ENCODE data around the gene SLC22A3. TPM values are rescaled to one million over a fixed set of nuclear protein-coding genes. Genes with fewer than 3 reads are reported as not detected.
"Not testable (repeated sequence)": the region's sequence is repeated elsewhere in the genome, so short reads cannot be mapped to it uniquely, and the experiment has no call there.

SLC22A3 gene
- total RNA-seq, 2 donors from 2014 or later: not detected

DNA sequence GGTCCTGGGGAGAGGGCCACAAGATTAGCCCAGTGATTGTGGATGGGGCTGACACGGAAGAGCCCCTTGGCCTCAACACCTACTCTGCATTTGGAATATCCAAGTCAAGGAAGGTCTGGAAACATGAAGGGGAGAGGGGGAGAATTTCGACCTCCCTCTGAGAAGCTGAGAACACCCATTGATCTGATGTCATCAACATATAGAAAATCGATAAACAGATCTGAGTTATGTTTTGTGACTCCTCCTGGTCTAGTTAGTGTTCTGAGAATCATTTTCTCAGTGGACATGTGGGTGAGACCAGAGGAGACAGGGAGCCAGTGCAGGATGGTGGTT is 108.0 kb downstream of the SLC22A3 start:
- H3K9me3 ChIP-seq (ENCODE audit: control insufficient read depth, low read length, poor library complexity, severe bottlenecking): no peaks in the 10 kb centered on the region
- DNase-seq: no peak
- peaks cover 23% of the 10 kb centered on the region for H3K4me1 Mint-ChIP-seq
- no peak overlapping the region for H3K4me3 Mint-ChIP-seq
- no peak for ATAC-seq
- H3K27ac Mint-ChIP-seq: no peak overlapping the region
- H3K36me3 Mint-ChIP-seq (ENCODE audit: low read depth): no peaks in the 10 kb centered on the region
- no peaks in the 10 kb centered on the region for H3K27me3 Mint-ChIP-seq

- no peak overlapping the region for H3K4me3 Mint-ChIP-seq
- no peak for DNase-seq
- H3K9me3 ChIP-seq (ENCODE audit: control insufficient read depth, low read length, poor library complexity, severe bottlenecking): no peaks in the 10 kb centered on the region
- no peaks in the 10 kb centered on the region for H3K27me3 Mint-ChIP-seq
- H3K27ac Mint-ChIP-seq: peak overlapping the region; percentile 51
- H3K36me3 Mint-ChIP-seq (ENCODE audit: low read depth): no peaks in the 10 kb centered on the region
- peaks cover 34% of the 10 kb centered on the region for H3K4me1 Mint-ChIP-seq
- no peak for ATAC-seq
These were observed 109.6 kb downstream of the SLC22A3 start for GRCh38 chr6:160457823-160458222.

- Mint-ChIP-seq H3K4me3 (peak overlapping the region; percentile 78), H3K27ac (no peak overlapping the region), H3K36me3 (ENCODE audit: low read depth) (no peaks in the 10 kb centered on the region), H3K4me1 (peaks cover 41% of the 10 kb centered on the region), H3K27me3 (no peaks in the 10 kb centered on the region)
- DNase-seq (no peak), ATAC-seq (no peak)
- H3K9me3 ChIP-seq (ENCODE audit: control insufficient read depth, low read length, poor library complexity, severe bottlenecking): no peaks in the 10 kb centered on the region
These were observed 113.5 kb downstream of the SLC22A3 start for GRCh38 chr6:160461641-160462040.

GRCh38 chr6:160462116-160462515 is 113.9 kb downstream of the SLC22A3 start:
- no peak overlapping the region for H3K27ac Mint-ChIP-seq

GRCh38 chr6:160462551-160463109 is 114.5 kb downstream of the SLC22A3 start:
- Mint-ChIP-seq H3K36me3 (ENCODE audit: low read depth) (no peaks in the 10 kb centered on the region), H3K27me3 (no peaks in the 10 kb centered on the region), H3K4me3 (peak overlapping the region; percentile 79), H3K27ac (peak overlapping the region; percentile 9), H3K4me1 (peaks cover 40% of the 10 kb centered on the region)
- DNase-seq (peak in 1 of 3 donors; percentile 12), ATAC-seq (peak; percentile 98)
- H3K9me3 ChIP-seq (ENCODE audit: control insufficient read depth, low read length, poor library complexity, severe bottlenecking): no peaks in the 10 kb centered on the region

More at GRCh38 chr6:160462116-160462515, 113.9 kb downstream of the SLC22A3 start:
- Mint-ChIP-seq H3K27me3 (no peaks in the 10 kb centered on the region), H3K4me3 (peak overlapping the region; percentile 78), H3K36me3 (ENCODE audit: low read depth) (no peaks in the 10 kb centered on the region), H3K4me1 (peaks cover 41% of the 10 kb centered on the region)
- DNase-seq: no peak
- ATAC-seq: peak; percentile 20
- H3K9me3 ChIP-seq (ENCODE audit: control insufficient read depth, low read length, poor library complexity, severe bottlenecking): no peaks in the 10 kb centered on the region

DNA sequence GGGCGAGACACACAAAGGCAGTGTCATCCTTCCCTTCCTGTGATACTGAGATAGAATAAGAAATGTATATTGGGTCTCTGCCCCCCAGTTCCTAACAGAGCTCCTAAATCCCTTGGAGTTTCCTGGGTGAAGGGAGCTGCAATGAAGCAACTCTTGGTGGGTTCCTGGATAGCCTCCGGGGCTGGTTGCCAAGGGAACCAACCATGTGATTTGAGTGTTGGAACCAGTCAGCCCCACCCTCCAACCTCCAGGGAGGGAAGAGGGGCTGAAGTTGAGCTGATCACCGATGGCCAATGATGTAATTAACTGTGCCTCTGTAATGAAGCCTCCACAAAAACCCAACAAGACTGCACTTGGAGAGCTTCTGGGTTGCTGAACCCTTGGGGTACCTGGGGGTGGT is 116.6 kb downstream of the SLC22A3 start:
- Mint-ChIP-seq H3K4me1 (peaks cover 28% of the 10 kb centered on the region), H3K27ac (no peak overlapping the region), H3K36me3 (ENCODE audit: low read depth) (no peaks in the 10 kb centered on the region), H3K4me3 (no peak overlapping the region), H3K27me3 (no peaks in the 10 kb centered on the region)
- DNase-seq (no peak), ATAC-seq (no peak)
- no peaks in the 10 kb centered on the region for H3K9me3 ChIP-seq (ENCODE audit: control insufficient read depth, low read length, poor library complexity, severe bottlenecking)

GRCh38 chr6:160467261-160467871 is 119.2 kb downstream of the SLC22A3 start:
- H3K27ac Mint-ChIP-seq; H3K27me3 Mint-ChIP-seq; H3K4me3 Mint-ChIP-seq; ATAC-seq; DNase-seq; H3K36me3 Mint-ChIP-seq (ENCODE audit: low read depth); H3K9me3 ChIP-seq (ENCODE audit: control insufficient read depth, low read length, poor library complexity, severe bottlenecking): not testable (repeated sequence)
- H3K4me1 Mint-ChIP-seq: peaks cover 17% of the 10 kb centered on the region

DNA sequence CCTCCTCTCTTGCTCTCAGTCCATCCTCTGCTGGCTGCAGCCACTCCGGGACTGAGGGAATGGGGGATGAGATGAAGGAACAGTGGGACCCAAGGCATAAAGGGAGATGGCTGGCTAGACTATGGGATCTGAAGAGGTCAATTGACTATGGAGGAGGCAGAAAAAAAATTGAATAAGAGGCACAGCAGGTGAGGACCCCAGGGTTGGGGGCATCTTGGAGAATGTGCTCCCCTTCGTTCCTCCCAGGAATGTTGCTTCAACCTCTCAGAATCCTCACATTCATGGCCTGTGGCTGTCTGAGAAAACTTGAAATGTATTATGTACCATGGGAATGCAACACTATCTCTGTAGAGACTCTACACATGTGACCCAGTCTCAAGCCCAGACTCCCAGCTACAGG is 121.0 kb downstream of the SLC22A3 start:
- Mint-ChIP-seq H3K27ac (no peak overlapping the region), H3K4me1 (peaks cover 5% of the 10 kb centered on the region)

DNA sequence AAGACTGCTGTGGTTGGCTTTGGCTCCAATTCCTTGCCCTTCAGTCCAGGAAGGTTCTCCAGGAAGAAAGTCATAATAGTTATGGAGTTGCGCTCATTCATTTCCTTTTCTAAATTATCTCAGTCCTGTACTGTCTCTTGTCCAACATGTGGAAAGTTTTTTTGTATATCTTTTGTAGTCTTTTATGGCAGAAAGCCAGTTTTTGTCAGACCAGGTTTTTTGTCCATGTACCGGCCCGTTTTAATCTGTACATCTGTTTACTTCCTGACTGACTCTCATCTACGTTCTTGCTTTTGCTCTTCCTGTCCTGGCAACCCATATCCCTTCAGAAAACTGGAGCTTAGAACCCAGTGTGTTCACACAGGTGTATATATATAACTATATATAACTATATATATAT is 127.9 kb downstream of the SLC22A3 start:
- H3K4me3 Mint-ChIP-seq; ATAC-seq; H3K9me3 ChIP-seq (ENCODE audit: control insufficient read depth, low read length, poor library complexity, severe bottlenecking); H3K27ac Mint-ChIP-seq; DNase-seq; H3K36me3 Mint-ChIP-seq (ENCODE audit: low read depth); H3K27me3 Mint-ChIP-seq; H3K4me1 Mint-ChIP-seq: not testable (repeated sequence)

More for the DNA sequence above, 121.0 kb downstream of the SLC22A3 start:
- H3K4me3 Mint-ChIP-seq: no peak overlapping the region
- no peaks in the 10 kb centered on the region for H3K36me3 Mint-ChIP-seq (ENCODE audit: low read depth)
- ATAC-seq (no peak), DNase-seq (no peak)
- no peaks in the 10 kb centered on the region for H3K9me3 ChIP-seq (ENCODE audit: control insufficient read depth, low read length, poor library complexity, severe bottlenecking)
- H3K27me3 Mint-ChIP-seq: no peaks in the 10 kb centered on the region

DNA sequence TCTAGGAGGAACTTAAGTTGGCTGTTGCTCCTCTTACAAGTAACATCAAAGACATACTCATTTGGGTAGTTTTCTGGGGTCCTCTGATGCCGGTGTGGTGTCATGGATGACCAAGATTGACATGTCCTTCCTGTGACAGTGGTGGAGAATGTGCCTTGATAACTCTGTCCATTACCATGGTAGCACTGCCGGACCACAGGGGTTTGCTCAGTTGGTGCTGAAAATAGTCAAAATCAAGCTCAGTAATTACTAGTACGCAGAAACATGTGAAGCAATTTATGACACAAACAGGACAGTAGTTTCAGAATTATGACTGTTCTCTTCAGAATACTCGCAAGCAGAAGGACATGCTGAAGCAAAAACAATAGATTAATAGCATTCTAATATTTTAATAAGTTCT is 128.9 kb downstream of the SLC22A3 start:
- H3K9me3 ChIP-seq (ENCODE audit: control insufficient read depth, low read length, poor library complexity, severe bottlenecking); H3K27me3 Mint-ChIP-seq; H3K4me1 Mint-ChIP-seq; DNase-seq; ATAC-seq; H3K4me3 Mint-ChIP-seq; H3K27ac Mint-ChIP-seq; H3K36me3 Mint-ChIP-seq (ENCODE audit: low read depth): not testable (repeated sequence)

GRCh38 chr6:160477901-160478300 is 129.7 kb downstream of the SLC22A3 start:
- H3K9me3 ChIP-seq (ENCODE audit: control insufficient read depth, low read length, poor library complexity, severe bottlenecking): no peaks in the 10 kb centered on the region
- H3K4me1 Mint-ChIP-seq: peaks cover 4% of the 10 kb centered on the region
- H3K27me3 Mint-ChIP-seq: no peaks in the 10 kb centered on the region
- peaks cover 13% of the 10 kb centered on the region for H3K36me3 Mint-ChIP-seq (ENCODE audit: low read depth)
- H3K27ac Mint-ChIP-seq: no peak overlapping the region
- no peak overlapping the region for H3K4me3 Mint-ChIP-seq
- ATAC-seq (no peak), DNase-seq (no peak)

DNA sequence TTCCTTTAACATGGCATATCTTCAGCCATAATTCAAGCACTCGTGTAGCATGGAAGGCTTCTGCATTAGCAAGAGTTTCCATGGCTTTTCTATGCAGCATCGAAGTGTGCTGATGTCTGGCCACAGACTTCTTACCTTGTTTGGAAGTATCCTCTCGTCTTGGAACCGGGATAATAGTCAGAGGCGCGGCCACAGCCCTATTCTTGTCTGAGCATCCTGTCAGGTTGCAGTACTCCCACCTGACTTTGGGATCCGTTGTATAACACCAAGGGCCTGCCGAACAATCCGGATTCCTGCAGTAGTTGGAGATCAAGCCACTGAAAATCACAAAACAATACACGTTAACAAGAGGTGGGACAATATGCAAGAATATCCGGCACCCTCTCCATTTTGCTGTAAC is 138.9 kb downstream of the SLC22A3 start:
- ATAC-seq: no peak
- no peak for DNase-seq
- Mint-ChIP-seq H3K27me3 (no peaks in the 10 kb centered on the region), H3K4me1 (peaks cover 4% of the 10 kb centered on the region), H3K27ac (no peak overlapping the region), H3K4me3 (no peak overlapping the region), H3K36me3 (ENCODE audit: low read depth) (peaks cover 28% of the 10 kb centered on the region)
- H3K9me3 ChIP-seq (ENCODE audit: control insufficient read depth, low read length, poor library complexity, severe bottlenecking): no peaks in the 10 kb centered on the region

DNA sequence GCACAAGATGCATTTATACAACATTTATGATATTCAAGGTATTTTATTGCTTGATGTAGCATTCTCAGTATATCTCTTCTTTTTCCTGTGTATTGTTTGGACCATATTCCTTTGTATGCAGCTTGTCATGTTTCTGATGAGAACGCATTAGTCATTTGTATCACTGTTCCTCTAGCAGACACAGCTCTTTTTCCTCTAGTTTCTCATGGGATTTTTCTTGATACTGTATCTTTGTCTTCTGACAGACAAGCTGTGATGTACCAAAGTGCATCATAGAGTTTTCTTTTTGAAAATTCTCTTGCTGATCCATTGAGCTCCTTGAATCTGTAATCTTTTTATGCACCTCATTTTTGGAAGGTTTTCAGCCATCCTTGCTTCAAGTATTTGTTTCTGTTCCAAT is 140.9 kb downstream of the SLC22A3 start:
- ATAC-seq (no peak), DNase-seq (no peak)
- Mint-ChIP-seq H3K4me3 (no peak overlapping the region), H3K4me1 (peaks cover 4% of the 10 kb centered on the region), H3K36me3 (ENCODE audit: low read depth) (peaks cover 22% of the 10 kb centered on the region), H3K27me3 (no peaks in the 10 kb centered on the region), H3K27ac (no peak overlapping the region)
- no peaks in the 10 kb centered on the region for H3K9me3 ChIP-seq (ENCODE audit: control insufficient read depth, low read length, poor library complexity, severe bottlenecking)

DNA sequence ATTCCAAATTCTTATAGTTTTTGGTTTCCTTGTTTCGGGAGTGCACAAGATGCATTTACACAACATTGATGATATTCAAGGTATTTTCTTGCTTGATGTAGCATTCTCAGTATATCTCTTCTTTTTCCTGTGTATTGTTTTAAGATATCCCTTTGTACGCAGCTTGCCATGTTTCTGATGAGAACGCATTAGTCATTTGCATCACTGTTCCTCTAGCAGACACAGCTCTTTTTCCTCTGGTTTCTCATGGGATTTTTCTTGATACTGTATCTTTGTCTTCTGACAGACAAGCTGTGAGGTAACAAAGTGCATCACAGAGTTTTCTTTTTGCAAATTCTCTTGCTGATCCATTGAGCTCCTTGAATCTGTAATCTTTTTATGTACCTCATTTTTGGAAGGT is 146.4 kb downstream of the SLC22A3 start:
- Mint-ChIP-seq H3K36me3 (ENCODE audit: low read depth) (peaks cover 24% of the 10 kb centered on the region), H3K4me1 (peaks cover 2% of the 10 kb centered on the region), H3K4me3 (no peak overlapping the region), H3K27me3 (no peaks in the 10 kb centered on the region), H3K27ac (no peak overlapping the region)
- ATAC-seq: no peak
- no peak for DNase-seq
- H3K9me3 ChIP-seq (ENCODE audit: control insufficient read depth, low read length, poor library complexity, severe bottlenecking): no peaks in the 10 kb centered on the region
